Measurements from ENCODE around the gene HOXB6. TPM values are rescaled to one million over a fixed set of nuclear protein-coding genes. Genes with fewer than 3 reads are reported as not detected.

Gene HOXB6
- total RNA-seq, 2 experiments from 2014 or later: not detected

GRCh38 chr17:48605409-48605919 lies 678 bp upstream of the HOXB6 start:
- no peaks in the 10 kb centered on the region for H3K9me3 Mint-ChIP-seq
- intact Hi-C loops (cut with micrococcal nuclease): no loop called here
- no peak for TF ChIP-seq CTCF (IDR thresholded peaks at IDR 0.05)
- H3K27me3 Mint-ChIP-seq: peaks cover 79% of the 10 kb centered on the region
- ATAC-seq: no peak
- H3K4me1 Mint-ChIP-seq (ENCODE audit: low read depth): peaks cover 16% of the 10 kb centered on the region
- H3K36me3 Mint-ChIP-seq (ENCODE audit: low read depth): no peaks in the 10 kb centered on the region
- ChIA-PET POLR2A (no interaction called here), CTCF (interaction anchor here (2.7 to 6.3 kb wide), 2 partner anchors 11 to 30 kb away, joined by 11 to 45 read pairs; partner anchors contain the start of gene HOXB5)
- DNase-seq: no peak
- H3K4me3 Mint-ChIP-seq: no peak overlapping the region
- H3K27ac Mint-ChIP-seq: no peak overlapping the region

- no peak overlapping the region for H3K4me3 Mint-ChIP-seq
- no peaks in the 10 kb centered on the region for H3K36me3 Mint-ChIP-seq (ENCODE audit: low read depth)
- no peak overlapping the region for H3K27ac Mint-ChIP-seq
- intact Hi-C loops (cut with micrococcal nuclease): no loop called here
- ChIA-PET CTCF (interaction anchor here (6.3 kb wide), 1 partner anchor 10 kb away, joined by 45 read pairs; the partner anchor contains the start of gene HOXB5), POLR2A (no interaction called here)
- ATAC-seq (no peak), DNase-seq (no peak)
- peaks cover 83% of the 10 kb centered on the region for H3K27me3 Mint-ChIP-seq
- no peaks in the 10 kb centered on the region for H3K9me3 Mint-ChIP-seq
- H3K4me1 Mint-ChIP-seq (ENCODE audit: low read depth): peaks cover 16% of the 10 kb centered on the region
- no peak for TF ChIP-seq CTCF (IDR thresholded peaks at IDR 0.05)
Observed at GRCh38 chr17:48603959-48604769, 622 bp downstream of the HOXB6 start.

DNA sequence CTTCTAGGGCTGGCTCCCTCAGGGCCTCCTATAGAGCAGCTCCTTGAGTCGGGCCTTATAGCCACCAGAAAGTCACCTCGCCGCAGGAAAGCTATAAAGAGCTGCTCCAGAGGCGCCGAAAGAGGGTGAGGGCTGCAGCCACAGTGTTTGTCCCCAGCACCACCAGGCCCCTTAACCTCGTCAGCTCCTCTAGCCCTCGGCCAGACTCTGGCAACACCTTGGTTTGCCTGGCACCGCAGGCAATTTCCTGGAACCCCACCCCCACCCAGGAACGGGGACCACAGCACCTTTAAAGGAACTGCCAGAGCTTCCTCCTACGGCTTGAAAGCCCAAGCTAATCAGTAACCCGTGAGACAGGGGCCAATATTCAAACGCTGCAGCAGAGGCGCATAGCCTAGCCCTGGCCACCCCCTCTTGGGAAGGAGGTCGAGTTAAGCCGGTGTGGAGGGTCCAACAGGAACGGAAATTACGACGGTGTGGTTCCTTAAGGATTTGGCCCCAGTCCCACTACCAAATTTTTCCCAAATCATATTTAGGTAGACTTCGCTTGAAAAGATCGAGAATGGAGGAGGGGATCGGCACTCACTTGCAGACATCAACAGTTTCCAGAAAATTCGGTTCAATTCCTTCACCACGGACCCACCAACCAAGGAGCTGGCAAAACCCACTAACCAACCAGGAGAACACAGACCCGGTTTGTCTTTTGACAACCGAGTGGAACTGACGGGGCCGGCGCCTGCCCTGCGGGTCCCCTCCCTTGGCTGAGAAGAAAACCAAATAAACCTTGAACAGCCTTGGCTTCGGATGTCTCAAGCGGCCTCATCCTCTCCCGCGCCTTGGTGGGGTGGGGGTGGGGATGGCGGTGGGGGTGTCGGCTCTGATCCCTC lies 3.0 kb downstream of the HOXB6 start:
- DNase-seq (no peak), ATAC-seq (no peak)
- TF ChIP-seq CTCF (IDR thresholded peaks at IDR 0.05): no peak
- Mint-ChIP-seq H3K36me3 (ENCODE audit: low read depth) (no peaks in the 10 kb centered on the region), H3K4me3 (no peak overlapping the region), H3K27me3 (peaks cover 85% of the 10 kb centered on the region), H3K27ac (no peak overlapping the region), H3K9me3 (no peaks in the 10 kb centered on the region), H3K4me1 (ENCODE audit: low read depth) (peaks cover 29% of the 10 kb centered on the region)
- ChIA-PET POLR2A (interaction anchor here (0.6 to 1.3 kb wide), 3 partner anchors 11 to 119 kb away, joined by 3 to 4 read pairs (median 3); no protein-coding TSS in a partner anchor), CTCF (interaction anchor here (0.7 to 1.5 kb wide), 12 partner anchors 35 to 652 kb away, joined by 3 to 4 read pairs (median 3); no protein-coding TSS in a partner anchor)
- intact Hi-C loops (cut with micrococcal nuclease): no loop called here

DNA sequence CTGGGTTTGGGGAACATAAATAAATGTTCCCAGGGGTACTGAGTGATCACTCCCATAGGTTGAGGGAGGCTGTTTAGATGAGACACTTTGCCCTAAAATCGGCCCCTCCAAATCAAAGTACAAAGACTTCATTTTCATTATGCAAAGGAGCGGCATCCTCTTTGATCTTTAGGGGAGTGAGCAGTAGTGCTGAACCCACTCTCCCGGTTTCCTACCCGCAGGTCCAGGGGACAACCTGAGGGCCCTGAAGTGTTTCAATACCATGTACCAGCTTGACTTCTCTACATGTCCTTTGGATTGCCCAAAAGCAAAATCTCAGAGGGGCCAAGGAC lies 3.6 kb downstream of the HOXB6 start:
- Mint-ChIP-seq H3K4me1 (ENCODE audit: low read depth) (peaks cover 35% of the 10 kb centered on the region), H3K4me3 (no peak overlapping the region), H3K27ac (no peak overlapping the region), H3K27me3 (peaks cover 86% of the 10 kb centered on the region), H3K9me3 (no peaks in the 10 kb centered on the region), H3K36me3 (ENCODE audit: low read depth) (no peaks in the 10 kb centered on the region)
- ATAC-seq (no peak), DNase-seq (no peak)
- ChIA-PET POLR2A (interaction anchor here (0.6 to 1.3 kb wide), 5 partner anchors 12 to 119 kb away, joined by 3 to 5 read pairs (median 3); no protein-coding TSS in a partner anchor), CTCF (interaction anchor here (0.7 to 1.5 kb wide), 9 partner anchors 8 to 652 kb away, joined by 3 to 4 read pairs (median 4); no protein-coding TSS in a partner anchor)
- no peak for TF ChIP-seq CTCF (IDR thresholded peaks at IDR 0.05)
- intact Hi-C loops (cut with micrococcal nuclease): no loop called here

Data from activated CD8-positive, alpha-beta T cell treated with anti-CD3 and anti-CD28 coated beads for 36 hours (primary cell).